Caco-2 (cell line): ENCODE results near the gene GPR61. TPM values are rescaled to one million over a fixed set of nuclear protein-coding genes. Genes with fewer than 3 reads are reported as not detected.
A peak's percentile ranks its signal among the peaks of the same experiment; 100 is the strongest.

Experiments used
- BruUV-seq: library from RNA; stranded (reverse); fragments of 400-500 nt; replicated peaks from 2 replicates; lab custom pipeline; 2021; lab: Mats Ljungman, UMichigan
- CTCF ChIA-PET: fragments of 300-600 bp; sonication (Branson Sonifier 250); formaldehyde crosslinking; loops from one replicate; lab custom pipeline; 2022; ENCODE audit warnings: antibody characterized with exemption; lab: Charles Lee
- POLR2A ChIA-PET: fragments of 300-600 bp; sonication (Branson Sonifier 250); formaldehyde crosslinking; loops from one replicate; lab custom pipeline; 2022; ENCODE audit warnings: antibody characterized with exemption; lab: Charles Lee
- DNase-seq, 2 experiments: peaks; one replicate each; pipeline versions ENCODE4 v3.0.0 to v3.0.0-alpha.2; 2020 to 2022
- H3K27me3 ChIP-seq: replicated peaks from 2 replicates; pipeline ENCODE4 v1.6.0; 2011; ENCODE audit warnings: low read length; ENCODE audit not compliant: control insufficient read depth, insufficient read depth
- H3K36me3 ChIP-seq: 2 replicates; pipeline ENCODE4 v1.5.1; 2011; ENCODE audit warnings: low read length; ENCODE audit not compliant: control insufficient read depth, insufficient read depth
- H3K4me1 ChIP-seq: fragments of 250-450 bp; sonication (Bioruptor Pico); 2 replicates; pipeline ENCODE4 v1.5.1; 2020; ENCODE audit warnings: mild to moderate bottlenecking
- H3K4me3 ChIP-seq: 2 replicates; pipeline ENCODE4 v1.5.1; 2011; ENCODE audit warnings: low read depth, mild to moderate bottlenecking, control low read depth, low read length
- H3K9me3 ChIP-seq: fragments of 250-450 bp; sonication (Bioruptor Pico); 2 replicates; pipeline ENCODE4 v1.5.1; 2020; ENCODE audit warnings: mild to moderate bottlenecking, moderate library complexity
- H3K27ac Mint-ChIP-seq: one replicate; pipeline ENCODE4 v1.8.0; 2022; ENCODE audit warnings: mixed read lengths; ENCODE audit not compliant: unreplicated experiment
- H3K27me3 Mint-ChIP-seq: one replicate; pipeline ENCODE4 v1.8.0; 2022; ENCODE audit warnings: mixed read lengths; ENCODE audit not compliant: insufficient read depth, unreplicated experiment
- H3K36me3 Mint-ChIP-seq: one replicate; pipeline ENCODE4 v1.8.0; 2022; ENCODE audit warnings: mild to moderate bottlenecking, mixed read lengths; ENCODE audit not compliant: insufficient read depth, unreplicated experiment
- H3K4me1 Mint-ChIP-seq: one replicate; pipeline ENCODE4 v1.8.0; 2022; ENCODE audit warnings: low read depth, mixed read lengths; ENCODE audit not compliant: unreplicated experiment
- H3K4me3 Mint-ChIP-seq: one replicate; pipeline ENCODE4 v1.8.0; 2022; ENCODE audit warnings: mild to moderate bottlenecking, moderate library complexity, mixed read lengths; ENCODE audit not compliant: unreplicated experiment
- H3K9me3 Mint-ChIP-seq: one replicate; pipeline ENCODE4 v1.8.0; 2022; ENCODE audit warnings: mixed read lengths; ENCODE audit not compliant: unreplicated experiment
- CTCF ChIP-seq, 2 experiments: fragments of 200-600 bp in 1 of 2; IDR thresholded peaks; 1 replicate in 1 of 2; 2 replicates in 1 of 2; pipeline versions ENCODE4 v1.5.1 to v1.8.0; 2011 to 2022; ENCODE audit warnings: antibody characterized with exemption in 1 of 2, control low read depth in 1 of 2, inconsistent platforms in 1 of 2, low read depth in 1 of 2, low read length in 1 of 2, mild to moderate bottlenecking in 1 of 2, moderate library complexity in 1 of 2; ENCODE audit not compliant: insufficient read depth in 1 of 2, severe bottlenecking in 1 of 2, unreplicated experiment in 1 of 2
- intact Hi-C: fragments of 100-400 bp; cut with micrococcal nuclease; formaldehyde crosslinking; loops from one replicate; pipeline ENCODE4 v1.10.0; 2022; ENCODE audit not compliant: unreplicated experiment
- total RNA-seq: library from RNA; stranded (reverse); gene quantifications from 2 replicates; pipeline ENCODE4 v1.2.3, GENCODE V29; 2022

GPR61 gene
- total RNA-seq, 1 experiment from 2014 or later, result not detected

- Histone ChIP-seq H3K4me1 (peaks cover 12% of the 10 kb centered on the region), H3K36me3 (no peaks in the 10 kb centered on the region), H3K4me3 (peak overlapping the region; percentile 94), H3K9me3 (no peaks in the 10 kb centered on the region), H3K27me3 (no peaks in the 10 kb centered on the region)
- H3K9me3 Mint-ChIP-seq, result no peaks in the 10 kb centered on the region
- ChIA-PET POLR2A (interaction anchor here (0.7 to 1.5 kb wide), 7 partner anchors 13 to 93 kb away, joined by 3 to 14 read pairs (median 5); partner anchors contain the start of genes AMPD2 and GNAT2), CTCF (interaction anchor here (0.6 to 2.3 kb wide), 9 partner anchors 14 to 171 kb away, joined by 3 to 14 read pairs (median 4); partner anchors contain the start of gene CYB561D1)
- H3K27ac Mint-ChIP-seq, result peak overlapping the region; percentile 99
- H3K4me1 Mint-ChIP-seq, result peaks cover 9% of the 10 kb centered on the region
- peaks cover 15% of the 10 kb centered on the region for H3K36me3 Mint-ChIP-seq
- intact Hi-C loops, result loop anchor here (5.0 kb wide), 1 partner anchor 95 kb away; no protein-coding TSS in a partner anchor
- DNase-seq, result peak in 1 of 2 experiments; percentile 12
- H3K4me3 Mint-ChIP-seq, result peak overlapping the region; percentile 97
- peaks cover 6% of the 10 kb centered on the region for H3K27me3 Mint-ChIP-seq
- TF ChIP-seq CTCF (IDR thresholded peaks at IDR 0.05; ENCODE audit: insufficient read depth in 1 of 2, low read depth in 1 of 2, low read length in 1 of 2, severe bottlenecking in 1 of 2, unreplicated experiment in 1 of 2), result no peak
- TSS peak; percentile 95 for BruUV-seq
Measured at GRCh38 chr1:109547463-109548320, 8.0 kb downstream of the GPR61 start.

- H3K4me3 ChIP-seq, result peak within 1 kb of the TSS; percentile 94
- no peak for TF ChIP-seq CTCF (IDR thresholded peaks at IDR 0.05; ENCODE audit: insufficient read depth in 1 of 2, low read depth in 1 of 2, low read length in 1 of 2, severe bottlenecking in 1 of 2, unreplicated experiment in 1 of 2)
- Mint-ChIP-seq H3K4me1 (peaks cover 9% of the 10 kb centered on the region), H3K36me3 (peaks cover 15% of the 10 kb centered on the region), H3K27me3 (peaks cover 3% of the 10 kb centered on the region), H3K9me3 (no peaks in the 10 kb centered on the region), H3K4me3 (peak within 1 kb of the TSS; percentile 97), H3K27ac (peak within 1 kb of the TSS; percentile 99)
- H3K27me3 ChIP-seq, result no peaks in the 10 kb centered on the region
- BruUV-seq, result no TSS peak
- ChIA-PET CTCF (interaction anchor here (0.6 to 2.3 kb wide), 11 partner anchors 13 to 436 kb away, joined by 3 to 14 read pairs (median 4); partner anchors contain the start of genes AHCYL1 and CYB561D1), POLR2A (interaction anchor here (0.6 to 1.5 kb wide), 14 partner anchors 14 to 266 kb away, joined by 3 to 14 read pairs (median 4); partner anchors contain the start of genes AMPD2, EPS8L3, GNAT2 and GSTM4)
- no peaks in the 10 kb centered on the region for H3K36me3 ChIP-seq
- H3K9me3 ChIP-seq, result no peaks in the 10 kb centered on the region
- DNase-seq, result peak; percentile 89 to 92
- H3K4me1 ChIP-seq, result peaks cover 12% of the 10 kb centered on the region
- intact Hi-C loops, result loop anchor here (5.0 kb wide), 1 partner anchor 94 kb away; no protein-coding TSS in a partner anchor
Measured at GRCh38 chr1:109548321-109549267, 8.9 kb downstream of the GPR61 start, which contains the start of gene GNAI3. GNAI3 (plus strand) TSS chr1:109548615; CDS start chr1:109548721, 106 bp downstream.
